GM21737 (cell line): ENCODE data around the gene ALKBH7.

ENCODE experiments used
- ATAC-seq: cut with Tn5 transposase; IDR thresholded peaks from one replicate; pipeline ENCODE4 v1.9.1; 2021; ENCODE audit warnings: mild to moderate bottlenecking, moderate library complexity; ENCODE audit not compliant: unreplicated experiment

The ALKBH7 gene

GRCh38 chr19:6362351-6362801 lies 10.2 kb upstream of the ALKBH7 start:
- no peak for ATAC-seq

GRCh38 chr19:6364353-6364752 lies 8.2 kb upstream of the ALKBH7 start:
- ATAC-seq, result no peak

GRCh38 chr19:6373096-6373812 lies 660 bp downstream of the ALKBH7 start:
- peak; percentile 63 for ATAC-seq

- no peak for ATAC-seq
These were observed 1.2 kb downstream of the ALKBH7 start for GRCh38 chr19:6373813-6374108.

GRCh38 chr19:6374161-6374709 lies 1.6 kb downstream of the ALKBH7 start:
- no peak for ATAC-seq

- no peak for ATAC-seq
These were observed 2.3 kb downstream of the ALKBH7 start for GRCh38 chr19:6374711-6375410.

- ATAC-seq, result no peak
These were observed 2.9 kb downstream of the ALKBH7 start, which contains the start of gene PSPN for GRCh38 chr19:6375411-6376010. PSPN (minus strand) TSS chr19:6375933; CDS start chr19:6375849, 84 bp downstream.

- no peak for ATAC-seq
These were observed 4.1 kb downstream of the ALKBH7 start for GRCh38 chr19:6376512-6377190.

GRCh38 chr19:6378041-6378440 lies 5.4 kb downstream of the ALKBH7 start:
- no peak for ATAC-seq

GRCh38 chr19:6378486-6378885 lies 5.9 kb downstream of the ALKBH7 start:
- ATAC-seq, result no peak

- no peak for ATAC-seq
These were observed 7.2 kb downstream of the ALKBH7 start for GRCh38 chr19:6379744-6380143.

- no peak for ATAC-seq
These were observed 8.6 kb downstream of the ALKBH7 start for GRCh38 chr19:6381030-6381750.

GRCh38 chr19:6383188-6383587 lies 10.6 kb downstream of the ALKBH7 start:
- no peak for ATAC-seq

GRCh38 chr19:6384381-6384780 lies 11.8 kb downstream of the ALKBH7 start:
- no peak for ATAC-seq

GRCh38 chr19:6387372-6387771 lies 14.8 kb downstream of the ALKBH7 start:
- ATAC-seq, result no peak

- ATAC-seq, result no peak
These were observed 19.9 kb downstream of the ALKBH7 start for GRCh38 chr19:6392221-6393073.

GRCh38 chr19:6393074-6393982 lies 20.7 kb downstream of the ALKBH7 start, which contains the start of gene GTF2F1:
GTF2F1 (minus strand) TSS chr19:6393164; CDS start chr19:6392995, 169 bp downstream.
- peak; percentile 75 for ATAC-seq

GRCh38 chr19:6393983-6394412 lies 21.4 kb downstream of the ALKBH7 start:
- no peak for ATAC-seq
